Measurements from ENCODE around the gene XCL2. TPM values are rescaled to one million over a fixed set of nuclear protein-coding genes. Genes with fewer than 3 reads are reported as not detected.

Gene XCL2
- total RNA-seq, 1 donor from 2014 or later, result not detected

DNA sequence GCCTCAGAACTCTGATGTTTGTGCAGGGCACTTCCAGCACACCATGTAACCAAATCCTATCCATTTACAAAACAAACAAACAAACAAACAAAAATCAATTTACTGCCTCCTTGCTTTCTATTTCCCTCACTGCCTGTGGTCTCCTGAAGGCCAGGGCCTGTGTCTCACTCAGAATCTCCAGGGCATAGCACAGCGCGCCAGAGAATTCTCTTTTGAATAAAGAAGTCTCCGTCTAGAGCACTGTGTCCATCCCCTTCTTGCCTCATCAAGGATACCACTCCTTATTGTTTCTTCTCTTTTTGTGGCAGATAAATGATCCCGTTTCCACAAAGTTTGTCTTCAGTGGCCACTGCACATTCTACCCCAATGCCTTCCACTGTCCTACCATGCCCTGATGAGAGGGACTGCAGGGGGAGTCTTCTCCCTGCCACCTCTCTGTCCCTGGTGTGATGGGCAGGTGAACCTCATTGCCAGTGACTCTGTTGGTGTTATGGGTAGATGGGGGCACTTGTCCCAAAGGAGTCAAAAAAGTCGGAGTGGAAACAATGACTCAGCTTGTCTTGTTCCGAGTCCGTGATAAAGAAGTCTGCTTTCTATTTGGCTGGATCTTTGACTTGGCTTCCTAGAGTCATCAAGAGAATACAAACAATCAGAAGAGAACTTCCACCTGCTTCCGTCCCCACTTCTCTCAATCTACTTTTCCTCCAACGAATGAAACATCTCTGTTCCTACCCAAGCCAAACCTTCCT lies 30.0 kb downstream of the XCL2 start:
- ATAC-seq, result no peak

DNA sequence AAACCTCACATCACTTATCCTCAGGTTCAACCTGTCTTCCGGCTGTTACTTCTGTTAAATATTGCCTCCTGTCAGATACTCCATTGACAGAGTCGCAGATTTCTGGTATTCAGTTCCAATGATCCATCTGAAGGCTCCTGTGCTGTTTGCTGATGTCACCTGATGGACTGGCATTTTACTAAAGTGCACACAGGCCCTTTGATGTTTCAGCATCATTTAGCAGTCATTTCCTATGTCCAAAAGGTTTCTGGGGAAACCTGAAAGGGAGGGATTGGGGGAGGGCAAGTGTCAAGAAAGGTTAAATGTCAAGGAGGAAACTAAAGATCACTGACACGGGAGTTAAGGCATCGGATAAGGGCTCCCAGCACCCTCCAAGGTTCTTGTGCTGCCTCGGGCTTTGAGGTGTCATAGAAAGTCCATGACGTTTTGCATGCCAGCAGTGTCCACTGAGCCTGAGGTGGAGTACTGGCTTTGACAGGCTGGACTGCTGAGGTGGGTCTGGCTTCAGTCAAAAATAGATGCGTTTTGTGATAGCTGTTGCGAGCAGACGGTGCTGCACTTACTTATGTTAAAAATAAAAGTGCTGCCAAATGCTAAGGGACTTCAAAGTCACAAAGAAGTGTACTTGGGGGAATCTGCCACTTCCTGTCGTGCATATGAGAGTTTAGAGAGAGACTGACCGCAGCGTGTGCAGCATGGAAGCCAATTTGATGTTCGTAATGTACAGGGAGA lies 30.8 kb downstream of the XCL2 start:
- no peak for ATAC-seq

DNA sequence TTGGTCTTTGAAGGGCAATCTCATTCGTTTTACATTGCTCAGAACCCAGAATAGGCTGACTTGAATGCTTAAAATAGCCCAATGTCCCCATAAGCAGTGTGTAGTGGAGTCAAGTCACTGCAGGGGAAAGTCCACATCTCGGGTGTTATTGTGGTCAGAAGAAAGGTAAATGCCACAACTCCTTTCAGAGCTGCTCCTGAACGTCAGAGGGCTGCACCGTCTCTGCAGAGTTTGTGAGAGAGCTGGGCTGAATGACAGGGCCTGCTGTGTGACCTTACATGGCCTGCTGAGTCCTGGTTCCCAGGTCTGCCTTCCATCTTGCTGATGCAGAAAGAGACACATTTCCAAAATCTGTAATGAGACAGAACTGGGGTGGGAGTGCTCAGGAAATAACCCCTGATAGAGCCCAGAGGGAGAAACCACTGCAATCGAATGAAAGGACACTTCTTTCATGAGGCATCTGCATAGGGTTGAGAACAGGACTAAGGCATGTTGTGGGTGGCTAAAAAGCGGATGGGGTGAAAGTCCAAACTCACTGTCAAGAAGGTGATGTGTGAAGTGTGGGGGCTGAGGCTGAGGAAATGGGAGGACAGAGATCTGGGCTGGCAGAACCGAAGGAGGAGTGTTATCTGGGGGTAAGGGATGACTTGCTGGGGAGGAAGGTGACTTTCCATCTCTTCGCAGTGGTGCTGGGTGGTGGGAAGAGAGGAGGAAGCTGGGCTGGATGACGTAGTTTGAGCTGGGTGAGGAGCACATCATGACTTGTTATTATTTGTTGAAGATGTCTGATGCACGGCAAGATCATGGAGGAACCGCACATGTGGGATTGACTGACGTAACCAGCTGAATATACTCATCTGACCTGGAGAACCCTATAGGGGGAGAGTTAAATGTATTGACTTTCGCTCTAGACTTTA lies 33.7 kb downstream of the XCL2 start:
- ATAC-seq, result no peak

DNA sequence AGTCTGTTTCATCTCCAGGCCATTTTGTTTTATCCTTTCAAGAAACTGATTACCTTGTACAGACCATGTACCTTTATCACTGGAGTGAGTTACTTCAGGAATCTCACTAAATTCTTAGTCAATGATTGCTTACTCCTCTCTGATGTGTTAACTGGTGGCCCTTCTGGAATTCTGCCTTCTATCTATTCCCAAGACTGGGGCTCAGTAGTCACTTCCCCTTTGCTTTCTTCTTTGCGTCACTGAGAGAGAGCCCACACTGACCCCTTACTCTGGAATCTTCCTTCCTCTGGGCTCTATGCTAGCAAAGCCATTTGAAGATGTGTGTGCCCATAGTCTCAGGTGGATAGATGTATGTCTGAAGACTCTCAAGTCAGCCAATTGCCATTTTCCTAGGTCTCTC lies 34.6 kb downstream of the XCL2 start:
- ATAC-seq, result no peak

DNA sequence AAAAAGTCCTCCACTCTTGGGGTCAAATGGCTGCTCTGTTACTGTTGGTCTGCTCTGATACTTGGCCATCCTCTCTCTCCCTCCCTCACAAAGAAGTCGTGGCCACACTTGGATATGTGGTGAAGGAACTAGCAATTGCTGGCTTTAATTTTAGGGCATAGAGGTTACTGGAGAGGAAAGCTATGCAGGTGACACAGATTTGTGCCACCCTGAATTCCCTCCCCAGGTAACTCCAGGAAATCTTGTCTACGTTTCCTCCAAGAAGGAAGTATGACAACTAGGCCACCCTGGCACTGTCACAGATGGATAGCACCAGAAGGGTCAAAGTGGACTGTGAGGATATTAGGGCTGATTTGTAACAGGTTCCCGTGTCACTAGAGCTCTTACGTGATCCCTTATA lies 36.0 kb downstream of the XCL2 start:
- ATAC-seq, result no peak

DNA sequence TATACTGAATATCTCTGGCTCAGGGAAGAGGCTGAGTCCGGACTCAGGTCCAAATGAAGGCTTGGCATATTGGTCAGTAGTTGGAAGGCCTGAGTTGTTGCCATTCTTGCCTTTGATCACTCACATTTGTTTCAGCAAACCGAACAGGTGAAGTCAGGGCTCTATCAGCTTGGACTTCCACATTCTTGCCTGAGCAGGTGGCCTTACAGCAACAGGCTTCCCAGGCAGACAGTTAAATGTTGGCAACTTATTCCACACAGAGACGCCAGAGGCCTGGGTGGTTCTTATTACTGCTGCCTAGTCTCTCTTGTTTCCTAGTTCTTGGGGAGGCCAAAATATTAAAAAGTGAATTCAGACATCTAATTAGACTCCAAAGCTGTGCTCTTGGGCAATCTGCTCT lies 36.6 kb downstream of the XCL2 start:
- peak; percentile 45 for ATAC-seq

DNA sequence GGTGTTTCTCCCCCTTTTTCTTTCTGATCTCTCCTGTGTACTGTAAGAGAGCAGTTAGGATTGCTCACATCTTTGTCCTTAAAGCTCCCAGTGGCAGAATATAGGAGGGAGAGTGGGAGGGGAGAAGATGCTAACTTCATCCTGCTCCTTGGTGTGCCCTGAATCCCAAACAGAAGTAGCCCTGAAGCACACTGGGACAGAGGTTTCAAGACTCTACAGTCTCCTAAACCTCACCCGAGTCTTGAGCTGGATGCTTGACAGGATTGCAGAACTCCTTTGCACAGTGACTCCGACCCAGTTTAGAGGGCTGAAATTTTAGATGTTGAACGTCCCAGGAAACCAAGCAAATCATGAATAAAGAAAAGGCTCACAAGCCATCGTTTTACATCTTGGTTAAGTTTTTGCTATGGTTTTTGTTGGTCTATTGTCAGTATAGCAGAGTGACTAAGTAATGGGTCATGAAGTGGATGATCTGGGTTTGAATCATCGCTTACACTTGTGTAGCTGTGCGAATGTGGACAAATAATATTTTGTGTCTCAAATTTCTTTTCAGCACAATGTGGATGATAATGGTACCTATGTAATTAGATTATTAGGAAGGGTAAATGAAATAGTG lies 37.5 kb downstream of the XCL2 start:
- ATAC-seq, result peak; percentile 57

DNA sequence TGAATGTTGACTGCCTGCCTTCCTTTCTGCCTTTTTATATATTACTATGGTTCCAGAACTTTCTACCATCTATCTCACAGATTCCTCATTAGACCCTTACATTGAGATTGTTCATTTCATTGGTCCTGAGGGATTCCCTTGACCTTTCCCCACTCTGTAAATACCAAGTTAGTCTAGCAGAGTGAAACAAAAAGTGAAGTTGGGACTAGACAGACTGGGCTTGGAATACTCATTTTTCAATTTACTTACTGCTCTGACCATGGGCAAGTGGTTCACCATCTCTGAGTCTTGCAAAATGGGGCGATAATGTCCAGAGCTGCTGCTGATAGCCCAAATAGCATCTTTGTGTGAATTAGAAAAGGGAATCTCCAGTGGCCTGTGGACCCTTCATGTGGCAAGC lies 38.8 kb downstream of the XCL2 start:
- no peak for ATAC-seq

DNA sequence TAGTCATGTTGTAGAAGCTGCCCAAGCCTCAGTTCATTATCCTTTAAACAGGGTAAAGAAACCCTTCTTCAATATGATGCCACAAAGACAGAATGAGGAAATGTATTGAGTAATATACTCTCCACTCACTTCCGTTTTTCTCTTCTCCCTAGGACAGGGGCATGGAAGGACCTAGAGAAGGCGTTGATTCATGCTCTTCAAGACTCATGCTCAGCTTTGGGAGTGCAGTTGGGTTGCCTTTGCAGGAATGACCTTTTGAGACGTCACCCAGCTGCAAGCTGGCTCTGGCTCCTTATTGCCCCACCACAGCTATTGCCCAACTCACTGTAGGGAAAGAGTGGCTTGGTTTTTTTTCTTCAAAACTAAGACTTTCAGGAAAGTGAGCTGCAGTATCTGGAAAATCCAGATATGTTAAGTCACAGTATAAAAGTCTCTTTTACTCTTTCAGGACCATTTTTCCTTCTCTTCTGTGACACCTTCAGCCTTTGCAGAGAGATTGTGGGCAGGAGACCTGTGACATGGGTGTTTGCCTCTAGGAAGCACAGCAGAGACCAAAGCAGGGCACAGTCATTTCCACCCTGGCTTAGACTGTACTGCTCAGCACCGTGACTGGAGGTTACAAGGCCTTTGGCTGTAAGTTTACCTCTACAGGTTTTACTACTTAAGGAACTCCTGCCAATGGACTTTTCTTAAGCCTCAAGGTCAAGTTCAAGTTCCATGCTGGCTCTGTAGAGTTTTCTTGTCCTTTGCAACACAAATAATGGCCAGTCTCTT lies 39.5 kb downstream of the XCL2 start:
- peak; percentile 79 for ATAC-seq

DNA sequence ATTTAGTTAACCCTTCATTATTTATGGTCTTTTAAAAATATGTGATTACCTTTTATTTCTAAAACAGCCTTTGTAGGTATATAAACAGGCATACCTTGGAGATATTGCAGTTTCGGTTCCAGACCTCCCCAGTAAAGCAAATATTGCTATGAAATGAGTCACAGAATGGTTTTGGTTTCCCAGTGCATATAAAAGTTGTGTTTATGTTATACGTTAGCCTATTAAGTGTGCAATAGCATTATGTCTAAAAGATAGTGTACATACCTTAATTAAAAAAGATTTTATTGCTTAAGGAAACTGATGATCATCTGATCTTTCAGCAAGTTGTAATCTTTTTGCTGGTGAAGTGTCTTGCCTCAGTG lies 44.1 kb downstream of the XCL2 start:
- ATAC-seq, result no peak

DNA sequence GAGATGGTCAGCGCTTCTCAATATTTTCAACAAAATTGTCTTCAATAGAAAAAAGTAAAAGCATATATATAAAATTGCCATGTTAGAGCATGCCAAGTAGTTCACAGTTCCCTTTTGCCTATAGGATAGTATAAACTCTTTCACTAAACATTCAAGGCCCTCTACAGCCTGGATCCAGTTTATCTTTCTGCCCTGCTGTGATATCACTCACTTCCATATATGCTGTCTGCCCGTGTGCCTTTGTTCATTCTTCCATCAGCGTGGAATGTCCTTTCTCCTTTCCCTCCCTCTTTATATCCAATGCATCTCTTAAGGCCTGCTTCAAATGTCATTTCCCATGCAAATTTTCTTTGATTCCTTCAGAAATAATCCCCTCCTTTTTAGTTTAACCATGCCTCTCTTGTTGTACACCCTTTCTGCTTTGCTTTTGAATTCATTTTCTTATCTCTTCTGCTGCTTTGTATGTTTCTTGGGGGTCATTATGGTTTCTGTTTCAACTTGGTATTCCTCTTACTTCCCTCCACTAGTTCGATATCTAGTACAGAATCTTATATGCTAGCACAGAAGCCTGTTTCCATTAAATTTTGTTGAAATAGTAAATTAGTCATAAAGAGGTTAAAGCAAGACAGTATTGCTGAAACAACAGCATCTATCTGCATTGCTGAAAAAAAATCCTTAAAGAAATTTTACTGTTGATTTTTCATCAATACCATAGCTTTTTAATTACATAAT lies 44.7 kb downstream of the XCL2 start:
- ATAC-seq, result no peak

DNA sequence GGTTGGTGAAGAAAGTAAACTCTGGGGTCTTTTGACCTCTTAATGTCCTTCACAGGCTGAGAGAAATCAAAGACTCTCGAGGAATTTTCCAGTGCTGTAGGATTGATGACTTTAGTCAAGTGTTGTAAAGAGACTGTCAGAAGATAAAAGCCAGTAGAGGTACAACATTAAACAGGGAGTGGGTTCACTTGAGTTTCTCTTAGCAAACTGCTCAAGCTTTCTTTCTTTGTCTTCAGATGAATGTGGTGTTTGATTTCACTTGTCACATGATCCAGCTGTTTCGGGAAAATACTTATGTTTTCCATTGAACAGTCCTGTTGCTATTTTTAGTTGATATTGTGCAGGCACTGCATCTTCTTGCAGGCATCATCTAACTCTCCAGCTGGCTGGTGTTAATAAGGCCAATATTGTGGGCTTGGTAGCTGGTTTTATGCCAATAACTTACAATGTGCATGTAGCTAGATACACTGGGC lies 45.6 kb downstream of the XCL2 start:
- ATAC-seq, result no peak

DNA sequence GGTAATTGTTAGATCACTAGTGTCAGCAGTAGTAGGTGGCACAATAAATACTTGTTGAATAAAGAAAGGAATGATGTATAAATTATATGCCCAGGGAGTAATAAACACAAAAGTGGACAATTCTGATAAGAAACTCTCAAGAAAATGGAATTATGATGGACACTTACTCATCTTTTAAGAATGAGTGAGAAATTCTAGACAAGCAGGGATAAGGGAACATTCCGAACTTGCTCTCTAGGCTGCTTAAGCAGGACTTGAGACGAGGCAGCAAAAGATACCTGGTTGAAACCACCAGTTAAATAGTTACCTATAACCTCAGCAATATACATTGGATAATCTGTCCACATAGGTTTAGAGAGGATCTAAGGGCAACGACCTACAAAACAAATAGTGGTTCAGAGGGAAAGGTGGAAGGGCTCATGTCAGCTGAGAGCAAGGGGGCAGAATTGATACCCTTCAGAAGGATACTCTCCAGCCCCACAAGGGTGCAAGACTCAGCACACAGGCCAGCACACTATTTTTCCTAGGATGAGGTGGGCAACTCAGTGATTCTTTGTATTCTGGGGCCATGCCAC lies 46.3 kb downstream of the XCL2 start:
- no peak for ATAC-seq

DNA sequence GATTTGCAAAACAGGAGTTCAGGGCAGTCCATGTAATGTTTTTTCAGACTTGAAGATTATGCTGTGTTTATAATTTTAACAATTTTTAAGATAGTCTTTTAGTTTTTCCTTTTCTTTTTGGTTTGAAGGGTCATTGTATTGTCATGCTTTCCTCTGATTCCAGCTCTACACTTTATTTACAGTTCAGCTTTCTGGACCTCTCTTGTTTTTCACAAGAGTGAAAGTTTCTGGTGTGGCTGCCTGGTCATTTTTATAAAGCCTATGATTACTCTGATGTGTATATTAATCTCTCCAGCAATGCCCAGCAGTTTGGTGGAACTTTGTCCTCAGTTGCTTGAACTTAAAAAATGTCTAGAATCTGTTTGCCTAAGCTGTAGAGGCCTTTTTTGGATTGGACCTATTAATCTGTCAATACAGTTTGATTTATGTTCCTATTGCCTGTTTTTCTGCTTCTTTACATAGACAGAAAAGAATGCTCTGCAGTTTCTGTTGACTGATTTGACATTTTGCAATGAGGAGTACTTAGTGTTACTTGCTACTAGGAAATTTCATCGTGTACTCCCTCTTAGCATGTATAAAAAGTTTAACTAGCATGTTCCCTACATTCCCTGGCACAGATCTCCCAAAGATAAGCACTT lies 52.2 kb downstream of the XCL2 start:
- ATAC-seq, result no peak

Other genes with a start within 250 kb of the XCL2 start
- gene XCL1, start 32.6 kb upstream of the XCL2 start, total RNA-seq, result not detected
- 0.56 TPM for gene DPT, start 185.2 kb upstream of the XCL2 start, total RNA-seq

Measured in esophagus mucosa (tissue), 1 donor.